OCI-LY3 (cell line): ENCODE measurements around the gene PRDX6.

ENCODE experiments used
- H2AFZ ChIP-seq: fragments of 200-600, 300-600 bp; shearing (Covaris generic); 2 replicates; pipeline ENCODE4 v1.6.0; 2014; ENCODE audit warnings: antibody characterized with exemption, low read depth, low read length
- H3K27ac ChIP-seq: fragments of 200-600, 300-600 bp; sonication (generic); 2 replicates; pipeline ENCODE4 v1.5.1; 2014; ENCODE audit warnings: mild to moderate bottlenecking, low read length, moderate library complexity, mixed read lengths
- H3K27me3 ChIP-seq: fragments of 200-600, 300-600 bp; sonication (generic); 2 replicates; pipeline ENCODE4 v1.6.1; 2014; ENCODE audit warnings: low read depth, low read length, mixed read lengths
- H3K36me3 ChIP-seq: fragments of 200-600, 300-600 bp; sonication (generic); replicated peaks from 2 replicates; pipeline ENCODE3; 2014; ENCODE audit warnings: low read depth, low read length, mixed read lengths
- H3K4me1 ChIP-seq: fragments of 300-600, 200-600 bp; sonication (generic); 2 replicates; pipeline ENCODE4 v1.6.1; 2014; ENCODE audit warnings: low read length, mixed read lengths
- H3K4me2 ChIP-seq: fragments of 200-600, 300-600 bp; sonication (generic); 2 replicates; pipeline ENCODE4 v1.6.1; 2014; ENCODE audit warnings: low read length, mixed read lengths
- H3K4me3 ChIP-seq: fragments of 300-600, 200-600 bp; sonication (generic); 2 replicates; pipeline ENCODE4 v1.5.1; 2014; ENCODE audit warnings: antibody characterized with exemption, mild to moderate bottlenecking, low read length, moderate library complexity
- H3K79me2 ChIP-seq: fragments of 300-600, 200-600 bp; shearing (Covaris generic); 2 replicates; pipeline ENCODE4 v1.6.1; 2014; ENCODE audit warnings: mild to moderate bottlenecking, low read length, mixed read lengths
- H3K9ac ChIP-seq: fragments of 300-600, 200-600 bp; shearing (Covaris generic); 2 replicates; pipeline ENCODE4 v1.6.0; 2014; ENCODE audit warnings: mild to moderate bottlenecking, low read length, moderate library complexity
- H3K9me3 ChIP-seq: fragments of 200-600, 300-600 bp; shearing (Covaris generic); 2 replicates; pipeline ENCODE4 v1.6.1; 2014; ENCODE audit warnings: low read length, mixed read lengths; ENCODE audit not compliant: insufficient read depth
- H4K20me1 ChIP-seq: fragments of 200-600, 300-600 bp; sonication (generic); 2 replicates; pipeline ENCODE4 v1.6.1; 2016; ENCODE audit warnings: low read length, mixed read lengths; ENCODE audit not compliant: insufficient read depth
- CTCF ChIP-seq: fragments of 200-600, 300-600 bp; sonication (generic); IDR thresholded peaks from 2 replicates; pipeline ENCODE4 v1.5.1; 2014; ENCODE audit warnings: antibody characterized with exemption, low read length, low read depth
- EZH2phosphoT487 ChIP-seq: fragments of 200-600 bp; shearing (Covaris generic); IDR thresholded peaks from 2 replicates; pipeline ENCODE4 v1.6.1; 2018; ENCODE audit warnings: antibody characterized with exemption, mixed run types, low read depth

PRDX6 gene, protein sequence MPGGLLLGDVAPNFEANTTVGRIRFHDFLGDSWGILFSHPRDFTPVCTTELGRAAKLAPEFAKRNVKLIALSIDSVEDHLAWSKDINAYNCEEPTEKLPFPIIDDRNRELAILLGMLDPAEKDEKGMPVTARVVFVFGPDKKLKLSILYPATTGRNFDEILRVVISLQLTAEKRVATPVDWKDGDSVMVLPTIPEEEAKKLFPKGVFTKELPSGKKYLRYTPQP

GRCh38 chr1:173477286-173478093, at the start of gene PRDX6:
TSS of gene PRDX6 (plus strand) at chr1:173477335. CDS start at chr1:173477398, 63 bp downstream.
- Histone ChIP-seq H3K36me3 (peaks cover 37% of the 10 kb centered on the region), H3K27ac (peak within 1 kb of the TSS; percentile 50), H3K79me2 (peaks cover 35% of the 10 kb centered on the region), H3K4me2 (peak within 1 kb of the TSS; percentile 94), H3K4me3 (peak within 1 kb of the TSS; percentile 94), H3K27me3 (no peaks in the 10 kb centered on the region), H3K9me3 (no peaks in the 10 kb centered on the region), H3K4me1 (peaks cover 28% of the 10 kb centered on the region), H3K9ac (peak within 1 kb of the TSS; percentile 91), H4K20me1 (peaks cover 20% of the 10 kb centered on the region), H2AFZ (peak within 1 kb of the TSS; percentile 96)
- TF ChIP-seq CTCF (no peak; the same call in 1 of the 2 replicates), EZH2phosphoT487 (no peak)

DNA sequence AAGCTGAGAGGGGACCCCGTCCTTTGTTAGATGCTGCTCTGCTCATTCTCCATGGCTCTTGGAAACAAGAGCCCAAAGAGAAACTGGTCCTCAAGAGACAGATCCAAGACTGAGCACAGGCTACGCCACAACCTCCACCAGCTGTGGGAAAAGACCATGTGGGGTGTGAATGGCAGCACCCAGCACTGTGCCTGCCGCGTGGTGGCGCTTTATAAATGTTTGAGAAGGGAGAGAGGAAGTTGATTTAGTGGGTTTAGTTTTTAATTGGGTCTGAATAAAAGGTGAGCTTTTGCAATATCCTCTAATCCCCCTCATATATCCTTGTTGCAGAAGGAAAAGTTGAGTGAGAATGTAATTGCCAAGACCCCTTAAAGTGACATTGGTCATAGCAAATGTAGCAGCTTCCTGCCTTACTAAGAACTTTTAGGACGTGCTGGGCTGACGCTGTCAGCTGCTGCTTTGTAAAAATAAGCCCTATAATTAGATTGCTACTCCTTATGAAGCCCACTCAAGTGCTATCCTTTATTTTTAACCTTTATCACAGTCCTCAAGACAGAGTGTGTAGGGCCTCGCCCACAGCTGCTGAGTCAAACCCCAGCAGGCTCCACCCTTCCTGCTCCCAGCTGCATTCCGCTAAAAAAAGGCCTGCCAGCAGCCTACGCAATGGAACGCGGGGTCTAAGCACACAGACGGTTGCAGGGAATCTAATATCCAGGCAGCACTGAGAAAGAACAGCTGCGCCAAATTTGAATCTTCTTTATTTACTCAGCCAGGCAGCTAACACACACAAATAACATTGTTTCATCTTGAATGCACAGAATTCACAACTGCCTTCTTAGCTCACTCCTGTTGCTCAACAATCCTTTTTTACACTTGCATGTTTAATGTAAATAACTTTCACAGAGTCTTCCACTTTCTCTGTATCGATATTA, 47.4 kb upstream of the PRDX6 start:
- Histone ChIP-seq H3K27ac (peak overlapping the region; percentile 13; the same call in 1 of the 2 replicates), H2AFZ (peak overlapping the region; percentile 88), H3K4me2 (peak overlapping the region; percentile 87), H3K9ac (peak overlapping the region; percentile 47), H3K79me2 (no peaks in the 10 kb centered on the region), H3K36me3 (no peaks in the 10 kb centered on the region), H3K4me3 (peak overlapping the region; percentile 64), H3K9me3 (no peaks in the 10 kb centered on the region), H4K20me1 (no peaks in the 10 kb centered on the region), H3K27me3 (no peaks in the 10 kb centered on the region), H3K4me1 (peaks cover 20% of the 10 kb centered on the region)
- no peak for TF ChIP-seq EZH2phosphoT487
- peak; percentile 99 for TF ChIP-seq CTCF

- Histone ChIP-seq H3K4me2 (no peak overlapping the region), H3K27me3 (no peaks in the 10 kb centered on the region), H3K4me3 (no peak overlapping the region), H3K4me1 (peaks cover 20% of the 10 kb centered on the region), H4K20me1 (no peaks in the 10 kb centered on the region), H3K9me3 (no peaks in the 10 kb centered on the region), H2AFZ (no peak overlapping the region), H3K27ac (no peak overlapping the region), H3K79me2 (no peaks in the 10 kb centered on the region), H3K36me3 (no peaks in the 10 kb centered on the region), H3K9ac (no peak overlapping the region)
- TF ChIP-seq EZH2phosphoT487 = no peak
- no peak for TF ChIP-seq CTCF
Measured at GRCh38 chr1:173430677-173431303, 46.3 kb upstream of the PRDX6 start.
